GM18505 (cell line): ENCODE measurements around the gene KIF13A.
"Not testable (repeated sequence)": the region's sequence is repeated elsewhere in the genome, so short reads cannot be mapped to it uniquely, and the experiment has no call there.

ENCODE experiments used
- ATAC-seq: cut with Tn5 transposase; IDR thresholded peaks from one replicate; pipeline ENCODE4 v1.9.1; 2021; ENCODE audit not compliant: unreplicated experiment
- POLR2A ChIP-seq: IDR thresholded peaks from 4 replicates; pipeline ENCODE4 v1.6.1; 2011; ENCODE audit warnings: borderline replicate concordance; ENCODE audit not compliant: insufficient read depth, insufficient read length; ENCODE audit errors: extremely low read depth

KIF13A gene

GRCh38 chr6:17826301-17826700, 161.1 kb downstream of the KIF13A start:
- no peak for ATAC-seq
- TF ChIP-seq POLR2A, result no peak

- no peak for TF ChIP-seq POLR2A
- ATAC-seq, result no peak
These were observed 167.4 kb downstream of the KIF13A start for GRCh38 chr6:17820055-17820454.

GRCh38 chr6:17817763-17818162, 169.7 kb downstream of the KIF13A start:
- TF ChIP-seq POLR2A, result no peak
- ATAC-seq, result no peak

GRCh38 chr6:17816921-17817611, 170.4 kb downstream of the KIF13A start:
- no peak for TF ChIP-seq POLR2A
- ATAC-seq, result no peak

GRCh38 chr6:17813542-17813941, 173.9 kb downstream of the KIF13A start:
- ATAC-seq, result no peak

GRCh38 chr6:17812311-17812710, 175.1 kb downstream of the KIF13A start:
- no peak for ATAC-seq
- TF ChIP-seq POLR2A, result no peak

More at GRCh38 chr6:17813542-17813941, 173.9 kb downstream of the KIF13A start:
- TF ChIP-seq POLR2A, result no peak

GRCh38 chr6:17808609-17809008, 178.8 kb downstream of the KIF13A start:
- TF ChIP-seq POLR2A, result no peak
- no peak for ATAC-seq

- not testable (repeated sequence) for ATAC-seq
These were observed 180.0 kb downstream of the KIF13A start for GRCh38 chr6:17807431-17807830.

- TF ChIP-seq POLR2A, result no peak
- ATAC-seq, result no peak
These were observed 184.0 kb downstream of the KIF13A start for GRCh38 chr6:17803409-17803808.

- no peak for TF ChIP-seq POLR2A
- no peak for ATAC-seq
These were observed 188.8 kb downstream of the KIF13A start for GRCh38 chr6:17798477-17799154.

GRCh38 chr6:17790489-17790888, 196.9 kb downstream of the KIF13A start:
- ATAC-seq, result no peak
- no peak for TF ChIP-seq POLR2A

- no peak for TF ChIP-seq POLR2A
- no peak for ATAC-seq
These were observed 202.2 kb downstream of the KIF13A start for GRCh38 chr6:17785094-17785787.

GRCh38 chr6:17780061-17780460, 207.4 kb downstream of the KIF13A start:
- TF ChIP-seq POLR2A, result no peak
- ATAC-seq, result no peak

- ATAC-seq, result no peak
These were observed 215.8 kb downstream of the KIF13A start for GRCh38 chr6:17771609-17772008.

More at GRCh38 chr6:17771609-17772008, 215.8 kb downstream of the KIF13A start:
- no peak for TF ChIP-seq POLR2A
